Liver (tissue), 3 donors: ENCODE measurements around the gene DNM2.

Source experiments
- EGR1 ChIP-seq, 2 donors: IDR thresholded peaks; 2 replicates each; pipeline ENCODE4 v1.6.1; 2016 to 2018; ENCODE audit warnings: antibody characterized with exemption in 2 of 2, low read depth in 2 of 2
- RXRA ChIP-seq, 2 donors: IDR thresholded peaks; 2 replicates each; pipeline ENCODE4 v1.6.1; 2017 to 2018; ENCODE audit warnings: antibody characterized with exemption in 2 of 2, mild to moderate bottlenecking in 1 of 2
- TF ChIP-seq, protein P1 (sequence below): IDR thresholded peaks from 2 replicates; pipeline ENCODE4 v1.6.1; 2016; ENCODE audit warnings: antibody characterized with exemption
- TF ChIP-seq, protein P2 (sequence below): fragments of 150-350 bp; IDR thresholded peaks from 2 replicates; pipeline ENCODE4 v1.5.1; 2017; ENCODE audit warnings: improper control_type of control experiment, low read depth, low read length; ENCODE audit not compliant: missing input control
- donor health status: healthy.
- donor health status: healthy.

DNA sequence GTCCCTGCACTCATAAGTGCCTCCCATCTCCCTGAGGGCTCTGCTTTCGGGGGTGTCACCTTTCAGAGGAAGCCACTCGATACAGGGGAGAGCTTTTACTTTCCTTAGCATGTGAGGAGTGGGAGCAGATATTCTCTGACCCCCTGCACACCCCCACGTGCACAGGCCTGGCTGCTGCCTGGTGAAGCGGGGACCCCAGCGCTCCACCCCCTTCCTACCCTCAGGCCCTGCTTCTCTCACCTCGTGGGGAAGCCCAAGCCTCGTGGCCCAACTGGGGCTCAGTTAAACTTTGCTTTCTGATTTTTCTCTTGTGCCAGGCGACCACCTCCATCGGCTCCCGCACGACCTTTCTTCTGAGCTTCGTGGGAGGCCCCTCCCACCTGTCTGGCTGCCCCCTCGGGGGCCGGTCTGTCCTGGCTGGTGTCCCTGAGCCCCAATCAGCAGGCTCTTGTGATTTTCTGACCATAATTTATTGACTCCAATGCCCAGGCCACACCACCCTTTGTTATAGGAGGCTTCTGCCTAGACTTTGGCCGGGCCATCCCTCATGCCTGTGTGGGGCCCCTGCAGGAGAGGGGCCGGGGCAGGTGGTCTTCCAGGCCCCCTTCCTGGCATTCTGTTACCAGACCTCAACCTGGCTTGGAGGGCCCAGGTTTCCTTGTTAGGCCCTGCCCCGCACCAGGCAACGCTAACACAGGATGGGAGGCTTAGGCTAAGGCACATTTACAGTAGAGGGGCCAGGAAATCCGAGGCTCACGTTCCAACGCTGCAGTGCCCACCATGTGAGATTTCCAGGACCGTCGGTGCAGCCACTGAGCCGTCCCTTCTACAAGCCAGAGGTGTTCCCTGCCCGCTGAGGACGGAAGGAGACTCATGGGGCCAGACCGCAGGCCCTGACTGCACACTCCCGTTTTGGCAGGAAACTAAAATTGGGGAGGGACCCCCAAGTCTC is 114.4 kb downstream of the DNM2 start:
- TF ChIP-seq, protein P1, sequence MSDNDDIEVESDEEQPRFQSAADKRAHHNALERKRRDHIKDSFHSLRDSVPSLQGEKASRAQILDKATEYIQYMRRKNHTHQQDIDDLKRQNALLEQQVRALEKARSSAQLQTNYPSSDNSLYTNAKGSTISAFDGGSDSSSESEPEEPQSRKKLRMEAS: no peak
- TF ChIP-seq RXRA (IDR thresholded peaks at IDR 0.05) (no peak), EGR1 (IDR thresholded peaks at IDR 0.05; ENCODE audit: low read depth in 2 of 2) (no peak)
- TF ChIP-seq, protein P2, sequence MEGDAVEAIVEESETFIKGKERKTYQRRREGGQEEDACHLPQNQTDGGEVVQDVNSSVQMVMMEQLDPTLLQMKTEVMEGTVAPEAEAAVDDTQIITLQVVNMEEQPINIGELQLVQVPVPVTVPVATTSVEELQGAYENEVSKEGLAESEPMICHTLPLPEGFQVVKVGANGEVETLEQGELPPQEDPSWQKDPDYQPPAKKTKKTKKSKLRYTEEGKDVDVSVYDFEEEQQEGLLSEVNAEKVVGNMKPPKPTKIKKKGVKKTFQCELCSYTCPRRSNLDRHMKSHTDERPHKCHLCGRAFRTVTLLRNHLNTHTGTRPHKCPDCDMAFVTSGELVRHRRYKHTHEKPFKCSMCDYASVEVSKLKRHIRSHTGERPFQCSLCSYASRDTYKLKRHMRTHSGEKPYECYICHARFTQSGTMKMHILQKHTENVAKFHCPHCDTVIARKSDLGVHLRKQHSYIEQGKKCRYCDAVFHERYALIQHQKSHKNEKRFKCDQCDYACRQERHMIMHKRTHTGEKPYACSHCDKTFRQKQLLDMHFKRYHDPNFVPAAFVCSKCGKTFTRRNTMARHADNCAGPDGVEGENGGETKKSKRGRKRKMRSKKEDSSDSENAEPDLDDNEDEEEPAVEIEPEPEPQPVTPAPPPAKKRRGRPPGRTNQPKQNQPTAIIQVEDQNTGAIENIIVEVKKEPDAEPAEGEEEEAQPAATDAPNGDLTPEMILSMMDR: no peak
